H1 (cell line): ENCODE results near the gene BABAM2. TPM values are rescaled to one million over a fixed set of nuclear protein-coding genes. Genes with fewer than 3 reads are reported as not detected.

Source experiments
- CTCF ChIA-PET: fragments of 300-600 bp; sonication (Branson Sonifier 250); formaldehyde crosslinking; loops from one replicate; lab custom pipeline; 2021; ENCODE audit not compliant: partially characterized antibody; lab: Charles Lee
- POLR2A ChIA-PET: fragments of 300-600 bp; sonication (Branson Sonifier 250); formaldehyde crosslinking; loops from one replicate; lab custom pipeline; 2021; ENCODE audit warnings: inconsistent platforms; ENCODE audit not compliant: partially characterized antibody; lab: Charles Lee
- DNase-seq, 2 experiments: peaks; one replicate each; pipeline versions ENCODE4 v3.0.0 to v3.0.0-alpha.2; 2010 to 2022; ENCODE audit warnings: low spot score in 2 of 2, low read depth in 1 of 2, mixed read lengths in 1 of 2
- FAIRE-seq: peaks from 2 replicates; lab custom pipeline; 2011; peaks lifted over from hg19 to GRCh38; lab: Jason Lieb, UNC
- H2AFZ ChIP-seq: 2 replicates; pipeline ENCODE4 v1.8.1; 2012; ENCODE audit warnings: low read length, inconsistent platforms
- H2AK5ac ChIP-seq: 2 replicates; pipeline ENCODE4 v1.6.1; 2013; ENCODE audit warnings: low read depth, low read length
- H2BK120ac ChIP-seq: replicated peaks from 2 replicates; pipeline ENCODE3; 2013; ENCODE audit warnings: low read depth, low read length, inconsistent platforms
- H2BK12ac ChIP-seq: 2 replicates; pipeline ENCODE4 v1.6.1; 2013; ENCODE audit warnings: low read depth, low read length
- H2BK15ac ChIP-seq: 2 replicates; pipeline ENCODE4 v1.6.1; 2013; ENCODE audit warnings: low read length
- H2BK20ac ChIP-seq: 2 replicates; pipeline ENCODE4 v1.6.1; 2013; ENCODE audit warnings: low read length
- H2BK5ac ChIP-seq: 2 replicates; pipeline ENCODE4 v1.6.1; 2013; ENCODE audit warnings: low read depth, low read length
- H3K14ac ChIP-seq: 2 replicates; pipeline ENCODE4 v1.6.1; 2013; ENCODE audit warnings: inconsistent platforms; ENCODE audit not compliant: insufficient read length
- H3K18ac ChIP-seq: 2 replicates; pipeline ENCODE4 v1.6.1; 2013; ENCODE audit warnings: low read length; ENCODE audit errors: extremely low read depth
- H3K23ac ChIP-seq: 2 replicates; pipeline ENCODE4 v1.6.1; 2013; ENCODE audit warnings: inconsistent platforms; ENCODE audit not compliant: insufficient read length
- H3K23me2 ChIP-seq: 2 replicates; pipeline ENCODE4 v1.6.1; 2013; ENCODE audit warnings: low read depth, low read length
- H3K27ac ChIP-seq: 2 replicates; pipeline ENCODE4 v1.6.1; 2011; ENCODE audit warnings: low read depth, low read length, inconsistent platforms
- H3K27me3 ChIP-seq, 4 experiments: replicated peaks in 1 of 4; 1 replicate in 1 of 4; 2 replicates in 3 of 4; pipeline versions ENCODE4 v1.6.1 to v1.8.1; 2011 to 2013; ENCODE audit warnings: low read length in 3 of 4, mild to moderate bottlenecking in 3 of 4, inconsistent platforms in 2 of 4, mixed read lengths in 2 of 4, moderate library complexity in 1 of 4; ENCODE audit not compliant: control insufficient read depth in 3 of 4, insufficient read depth in 3 of 4; ENCODE audit errors: extremely low read depth in 1 of 4
- H3K36me3 ChIP-seq, 4 experiments: 2 replicates each; pipeline versions ENCODE4 v1.6.1 to v1.8.1; 2011 to 2013; ENCODE audit warnings: mild to moderate bottlenecking in 4 of 4, low read length in 3 of 4, moderate library complexity in 2 of 4, control low read depth in 1 of 4, inconsistent platforms in 1 of 4; ENCODE audit not compliant: insufficient read depth in 4 of 4, control insufficient read depth in 2 of 4
- H3K4ac ChIP-seq: replicated peaks from 2 replicates; pipeline ENCODE3; 2013; ENCODE audit warnings: low read length, low read depth, mixed read lengths, inconsistent platforms; ENCODE audit not compliant: insufficient read length
- H3K4me1 ChIP-seq, 4 experiments: replicated peaks in 1 of 4; 1 replicate in 1 of 4; 2 replicates in 3 of 4; pipeline versions ENCODE4 v1.6.1 to v1.8.1; 2011 to 2013; ENCODE audit warnings: low read length in 3 of 4, inconsistent platforms in 2 of 4, mixed read lengths in 1 of 4; ENCODE audit not compliant: insufficient read depth in 4 of 4, control insufficient read depth in 3 of 4
- H3K4me2 ChIP-seq, 2 experiments: 2 replicates each; pipeline versions ENCODE4 v1.6.1 to v1.8.1; 2011 to 2013; ENCODE audit warnings: low read depth in 2 of 2, low read length in 2 of 2, control low read depth in 1 of 2, inconsistent platforms in 1 of 2, mild to moderate bottlenecking in 1 of 2; ENCODE audit not compliant: insufficient read depth in 1 of 2
- H3K4me3 ChIP-seq, 4 experiments: fragments of 200-600, 300-600 bp in 1 of 4; sonication (generic), shearing (Covaris generic), sonication (Bioruptor Twin) in 1 of 4; 2 replicates each; pipeline versions ENCODE4 v1.5.1 to v1.8.1; 2011 to 2016; ENCODE audit warnings: low read length in 4 of 4, low read depth in 3 of 4, control low read depth in 2 of 4, inconsistent platforms in 2 of 4, mild to moderate bottlenecking in 2 of 4, mixed read lengths in 1 of 4, moderate library complexity in 1 of 4; ENCODE audit not compliant: insufficient read depth in 2 of 4; ENCODE audit errors: extremely low read depth in 1 of 4
- H3K56ac ChIP-seq: replicated peaks from 2 replicates; pipeline ENCODE3; 2013; ENCODE audit warnings: low read depth, mild to moderate bottlenecking, mixed read lengths, low read length, inconsistent platforms; ENCODE audit not compliant: insufficient read length
- H3K79me1 ChIP-seq: 2 replicates; pipeline ENCODE4 v1.6.1; 2013; ENCODE audit warnings: low read depth, low read length, control low read depth
- H3K79me2 ChIP-seq, 2 experiments: 2 replicates each; pipeline versions ENCODE4 v1.6.1 to v1.8.1; 2012 to 2013; ENCODE audit warnings: low read length in 2 of 2, mild to moderate bottlenecking in 2 of 2, inconsistent platforms in 1 of 2; ENCODE audit not compliant: insufficient read depth in 2 of 2, control insufficient read depth in 1 of 2
- H3K9ac ChIP-seq, 4 experiments: replicated peaks in 1 of 4; 1 replicate in 1 of 4; 2 replicates in 3 of 4; pipeline versions ENCODE4 v1.6.1 to v1.8.1; 2011 to 2013; ENCODE audit warnings: low read depth in 3 of 4, low read length in 3 of 4, control low read depth in 2 of 4, mild to moderate bottlenecking in 2 of 4, moderate library complexity in 2 of 4, inconsistent platforms in 1 of 4; ENCODE audit errors: extremely low read depth in 1 of 4
- H3K9me3 ChIP-seq, 2 experiments: 2 replicates each; pipeline versions ENCODE4 v1.6.1 to v1.8.1; 2012 to 2013; ENCODE audit warnings: mild to moderate bottlenecking in 2 of 2, moderate library complexity in 2 of 2, control low read depth in 1 of 2, inconsistent platforms in 1 of 2, low read depth in 1 of 2, low read length in 1 of 2, mixed read lengths in 1 of 2; ENCODE audit not compliant: insufficient read depth in 2 of 2
- H4K20me1 ChIP-seq, 2 experiments: replicated peaks in 1 of 2; 2 replicates each; pipeline versions ENCODE3 to v1.8.1; 2011 to 2013; ENCODE audit warnings: inconsistent platforms in 2 of 2, low read length in 2 of 2, mild to moderate bottlenecking in 1 of 2; ENCODE audit not compliant: insufficient read depth in 2 of 2, control insufficient read depth in 1 of 2
- H4K5ac ChIP-seq: 2 replicates; pipeline ENCODE4 v1.6.1; 2013; ENCODE audit warnings: low read length, low read depth, mixed read lengths, inconsistent platforms; ENCODE audit not compliant: insufficient read length
- H4K8ac ChIP-seq: 2 replicates; pipeline ENCODE4 v1.8.0; 2013; ENCODE audit warnings: mild to moderate bottlenecking, moderate library complexity, low read length, inconsistent platforms; ENCODE audit not compliant: insufficient read depth; ENCODE audit errors: extremely low read depth
- H4K91ac ChIP-seq: replicated peaks from 2 replicates; pipeline ENCODE3; 2013; ENCODE audit warnings: low read length, mixed read lengths, inconsistent platforms; ENCODE audit not compliant: insufficient read length
- BACH1 ChIP-seq: IDR thresholded peaks from 2 replicates; pipeline ENCODE4 v1.6.1; 2012; ENCODE audit warnings: low read length, improper control_type of control experiment
- BCL11A ChIP-seq, 2 experiments: IDR thresholded peaks; one replicate each; pipeline ENCODE4 v1.6.1; 2011; ENCODE audit warnings: low read depth in 2 of 2, low read length in 2 of 2, mild to moderate bottlenecking in 2 of 2
- CBX5 ChIP-seq: fragments of 300-800, 300-1000 bp; sonication (generic); IDR thresholded peaks from 2 replicates; pipeline ENCODE4 v1.7.1; 2016; ENCODE audit warnings: antibody characterized with exemption, low read length, low read depth
- CHD2 ChIP-seq: IDR thresholded peaks from 2 replicates; pipeline ENCODE4 v1.6.1; 2012; ENCODE audit warnings: low read length, improper control_type of control experiment
- JUN ChIP-seq: IDR thresholded peaks from 2 replicates; pipeline ENCODE4 v1.6.1; 2011; ENCODE audit warnings: low read depth, mild to moderate bottlenecking, improper control_type of control experiment, low read length
- JUND ChIP-seq: IDR thresholded peaks from 2 replicates; pipeline ENCODE4 v1.6.1; 2011; ENCODE audit warnings: mild to moderate bottlenecking, improper control_type of control experiment, low read length
- NANOG ChIP-seq: IDR thresholded peaks from 2 replicates; pipeline ENCODE4 v1.6.1; 2011; ENCODE audit warnings: low read length, low read depth, mild to moderate bottlenecking, inconsistent platforms; ENCODE audit not compliant: insufficient read depth, poor library complexity, severe bottlenecking
- POLR2AphosphoS5 ChIP-seq: IDR thresholded peaks from 2 replicates; pipeline ENCODE4 v1.6.1; 2011; ENCODE audit warnings: low read depth, low read length
- POU5F1 ChIP-seq: IDR thresholded peaks from 2 replicates; pipeline ENCODE4 v1.6.1; 2011; ENCODE audit warnings: low read depth, mild to moderate bottlenecking, low read length, moderate library complexity
- SRF ChIP-seq: IDR thresholded peaks from 2 replicates; pipeline ENCODE4 v1.6.1; 2011; ENCODE audit warnings: mild to moderate bottlenecking, low read depth, low read length, moderate library complexity
- TEAD4 ChIP-seq: IDR thresholded peaks from 2 replicates; pipeline ENCODE4 v1.6.1; 2012; ENCODE audit warnings: low read depth, low read length, inconsistent platforms, mixed read lengths
- WGBS, 2 experiments: shearing (Covaris generic) in 1 of 2; methylation state at CpG; one replicate each; pipeline versions ENCODE4 v1.1.6 to v1.1.7; 2013 to 2015; ENCODE audit warnings: low lambda C conversion rate in 2 of 2, mixed read lengths in 2 of 2, inconsistent platforms in 1 of 2, low coverage in 1 of 2, missing lambda C conversion rate in 1 of 2; ENCODE audit not compliant: insufficient replicate concordance in 2 of 2, insufficient coverage in 1 of 2, insufficient read length in 1 of 2; ENCODE audit errors: extremely low coverage in 1 of 2, missing lambda C conversion rate in 1 of 2; 5-methylcytosine and 5-hydroxymethylcytosine counted together
- polyA plus RNA-seq, 7 experiments: library from polyadenylated mRNA; depleted of rRNA in 3 of 7; stranded (reverse) in 5 of 7; unstranded in 2 of 7; fragments of >200 nt in 5 of 7; fragments of 200-250 nt in 2 of 7; gene quantifications; 1 replicate in 5 of 7; 2 replicates in 1 of 7; 4 replicates in 1 of 7; pipeline versions ENCODE4 v1.2.1 to v1.2.3, GENCODE V29; 2011 to 2013; ENCODE audit warnings: missing spikeins in 2 of 7, mixed read lengths in 2 of 7
- total RNA-seq: library from RNA; stranded (reverse); fragmentation: NEBNext Ultra II Directional; extraction: Animal tissue kit (Norgen Biotek cat#: 25700); gene quantifications from 2 replicates; pipeline ENCODE4 v1.2.1, GENCODE V29; 2021
- TF ChIP-seq, protein P1 (sequence below): IDR thresholded peaks from 2 replicates; pipeline ENCODE4 v1.6.1; 2011; ENCODE audit warnings: low read depth, mild to moderate bottlenecking, low read length; ENCODE audit not compliant: insufficient read depth
- TF ChIP-seq, protein P2 (sequence below): IDR thresholded peaks from 2 replicates; pipeline ENCODE4 v1.6.1; 2012; ENCODE audit warnings: low read length, inconsistent platforms

BABAM2 gene
- total and polyA plus RNA-seq, 2 of the 8 experiments (the other 6 are each of a cell fraction or from before 2014, with no cell fraction given) = 15.8 to 20.9 TPM

DNA sequence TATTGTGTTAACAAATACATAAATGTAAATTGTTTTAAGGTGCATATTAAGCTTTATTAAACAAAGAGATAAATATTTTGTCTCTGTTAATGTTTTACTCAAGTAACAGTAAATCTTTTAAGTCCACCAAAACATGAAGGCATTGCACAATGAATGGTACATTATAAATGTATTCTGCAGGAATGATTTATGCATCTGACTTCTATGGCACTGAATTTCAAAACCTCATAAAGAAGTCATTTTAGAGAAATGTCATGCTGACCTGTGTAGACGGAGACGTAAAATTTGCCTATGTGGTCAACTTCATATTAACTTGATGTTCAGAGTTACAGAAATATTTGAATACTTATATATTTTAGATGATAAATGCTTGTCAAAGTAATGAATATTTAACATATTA lies 194.7 kb downstream of the BABAM2 start:
- Histone ChIP-seq H3K79me2 (no peaks in the 10 kb centered on the region), H3K79me1 (no peaks in the 10 kb centered on the region), H3K27ac (no peak overlapping the region), H3K23ac (no peak overlapping the region), H2BK20ac (no peak overlapping the region), H4K5ac (no peak overlapping the region), H3K27me3 (no peaks in the 10 kb centered on the region), H2BK15ac (no peak overlapping the region), H3K4me3 (no peak overlapping the region), H4K8ac (no peak overlapping the region), H3K4me1 (no peaks in the 10 kb centered on the region), H2BK12ac (no peak overlapping the region), H3K4ac (no peak overlapping the region), H2AFZ (no peak overlapping the region), H2AK5ac (no peak overlapping the region), H4K20me1 (no peaks in the 10 kb centered on the region), H4K91ac (no peak overlapping the region), H3K4me2 (no peak overlapping the region), H3K9me3 (no peaks in the 10 kb centered on the region), H3K14ac (no peak overlapping the region), H3K36me3 (no peaks in the 10 kb centered on the region), H2BK5ac (no peak overlapping the region), H3K9ac (no peak overlapping the region), H2BK120ac (no peak overlapping the region), H3K56ac (no peak overlapping the region), H3K18ac (no peak overlapping the region), H3K23me2 (no peaks in the 10 kb centered on the region)
- WGBS, 2 experiments = 85% methylated on average over 2 of the region's 2 CpGs; no CpG with 5 or more reads in 1 of the 2 experiments
- DNase-seq (no peak), FAIRE-seq (no peak)
- TF ChIP-seq, protein P1, sequence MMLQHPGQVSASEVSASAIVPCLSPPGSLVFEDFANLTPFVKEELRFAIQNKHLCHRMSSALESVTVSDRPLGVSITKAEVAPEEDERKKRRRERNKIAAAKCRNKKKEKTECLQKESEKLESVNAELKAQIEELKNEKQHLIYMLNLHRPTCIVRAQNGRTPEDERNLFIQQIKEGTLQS = no peak
- TF ChIP-seq CBX5 (no peak), JUND (no peak), SRF (no peak), TEAD4 (no peak), BACH1 (no peak), JUN (no peak), CHD2 (no peak), POU5F1 (no peak), NANOG (no peak), POLR2AphosphoS5 (no peak), BCL11A (IDR thresholded peaks at IDR 0.05; ENCODE audit: low read depth in 2 of 2, low read length in 2 of 2) (no peak)
- TF ChIP-seq, protein P2, sequence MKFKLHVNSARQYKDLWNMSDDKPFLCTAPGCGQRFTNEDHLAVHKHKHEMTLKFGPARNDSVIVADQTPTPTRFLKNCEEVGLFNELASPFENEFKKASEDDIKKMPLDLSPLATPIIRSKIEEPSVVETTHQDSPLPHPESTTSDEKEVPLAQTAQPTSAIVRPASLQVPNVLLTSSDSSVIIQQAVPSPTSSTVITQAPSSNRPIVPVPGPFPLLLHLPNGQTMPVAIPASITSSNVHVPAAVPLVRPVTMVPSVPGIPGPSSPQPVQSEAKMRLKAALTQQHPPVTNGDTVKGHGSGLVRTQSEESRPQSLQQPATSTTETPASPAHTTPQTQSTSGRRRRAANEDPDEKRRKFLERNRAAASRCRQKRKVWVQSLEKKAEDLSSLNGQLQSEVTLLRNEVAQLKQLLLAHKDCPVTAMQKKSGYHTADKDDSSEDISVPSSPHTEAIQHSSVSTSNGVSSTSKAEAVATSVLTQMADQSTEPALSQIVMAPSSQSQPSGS = no peak
- CTCF ChIA-PET = no interaction called here
- POLR2A ChIA-PET = no interaction called here
